Activated T-cell treated with anti-CD3 and anti-CD28 coated beads, Interleukin-2, amount 50 U/mL, for 4 hours (primary cell): ENCODE measurements around the gene DEGS1. TPM values are rescaled to one million over a fixed set of nuclear protein-coding genes. Genes with fewer than 3 reads are reported as not detected.
"Not testable (repeated sequence)": the region's sequence is repeated elsewhere in the genome, so short reads cannot be mapped to it uniquely, and the experiment has no call there.

Experiments used
- ATAC-seq, 2 donors: fragments of 200-7000 bp; cut with Tn5 transposase; one replicate each; pipeline ENCODE4 v1.10.0; 2021
- DNase-seq: peaks from one replicate; pipeline ENCODE4 v3.0.0-alpha.2; 2020
- H3K27me3 Mint-ChIP-seq: one replicate; pipeline ENCODE4 v1.8.0; 2021; ENCODE audit warnings: low read depth, mixed read lengths
- H3K36me3 Mint-ChIP-seq: one replicate; pipeline ENCODE4 v1.8.0; 2022; ENCODE audit warnings: mixed read lengths; ENCODE audit not compliant: insufficient read depth
- H3K4me1 Mint-ChIP-seq: one replicate; pipeline ENCODE4 v1.8.0; 2021; ENCODE audit warnings: low read depth, mixed read lengths
- H3K4me3 Mint-ChIP-seq: one replicate; pipeline ENCODE4 v1.8.0; 2021; ENCODE audit warnings: mild to moderate bottlenecking, moderate library complexity, mixed read lengths
- H3K9me3 Mint-ChIP-seq: one replicate; pipeline ENCODE4 v1.8.0; 2021; ENCODE audit warnings: mixed read lengths
- total RNA-seq, 3 donors: library from RNA; stranded (reverse); gene quantifications; one replicate each; pipeline ENCODE4 v1.2.1, GENCODE V29; 2021

Gene DEGS1
- total RNA-seq, 3 donors from 2014 or later: 33.5 to 40.1 (median 34.6) TPM

- ATAC-seq (peak; percentile 66 to 67), DNase-seq (no peak)
- no peak overlapping the region for H3K4me3 Mint-ChIP-seq
- H3K4me1 Mint-ChIP-seq: peaks cover 19% of the 10 kb centered on the region
- H3K27me3 Mint-ChIP-seq: no peaks in the 10 kb centered on the region
- peaks cover 28% of the 10 kb centered on the region for H3K36me3 Mint-ChIP-seq
- H3K9me3 Mint-ChIP-seq: peaks cover 3% of the 10 kb centered on the region
Observed at GRCh38 chr1:224192082-224192788, 9.2 kb downstream of the DEGS1 start.

DNA sequence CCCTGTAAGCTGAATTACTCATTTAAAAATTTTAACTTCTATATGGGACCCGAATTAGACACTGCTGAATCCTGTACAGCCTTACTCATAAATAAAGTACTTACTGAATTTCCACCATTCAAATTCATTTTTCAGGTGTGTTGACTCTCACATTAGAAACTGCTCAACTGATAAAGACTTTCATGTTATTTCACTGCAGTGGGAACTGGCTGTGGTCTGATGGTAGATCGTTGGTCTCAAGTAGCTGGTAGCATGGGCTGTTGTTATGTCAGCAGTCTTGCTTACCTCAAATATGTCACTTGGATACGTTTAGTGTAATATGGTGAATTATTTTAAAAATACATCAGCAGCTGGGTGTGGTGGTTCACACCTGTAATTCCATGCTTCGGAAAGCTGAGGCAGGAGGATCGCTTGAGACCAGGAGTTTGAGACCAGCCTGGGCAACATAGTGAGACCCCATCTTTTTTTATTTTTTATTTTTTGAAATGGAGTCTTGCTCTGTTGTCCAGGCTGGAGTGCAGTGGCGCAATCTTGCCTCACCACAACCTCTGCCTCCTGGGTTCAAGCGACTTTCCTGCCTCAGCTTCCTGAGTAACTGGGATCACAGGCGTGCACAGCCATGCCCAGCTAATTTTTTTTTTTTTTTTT lies 10.4 kb downstream of the DEGS1 start:
- Mint-ChIP-seq H3K4me1 (peaks cover 17% of the 10 kb centered on the region), H3K36me3 (peaks cover 25% of the 10 kb centered on the region), H3K9me3 (peaks cover 1% of the 10 kb centered on the region), H3K27me3 (no peaks in the 10 kb centered on the region), H3K4me3 (no peak overlapping the region)
- peak in 1 of 2 donors; percentile 26 for ATAC-seq
- DNase-seq: no peak

DNA sequence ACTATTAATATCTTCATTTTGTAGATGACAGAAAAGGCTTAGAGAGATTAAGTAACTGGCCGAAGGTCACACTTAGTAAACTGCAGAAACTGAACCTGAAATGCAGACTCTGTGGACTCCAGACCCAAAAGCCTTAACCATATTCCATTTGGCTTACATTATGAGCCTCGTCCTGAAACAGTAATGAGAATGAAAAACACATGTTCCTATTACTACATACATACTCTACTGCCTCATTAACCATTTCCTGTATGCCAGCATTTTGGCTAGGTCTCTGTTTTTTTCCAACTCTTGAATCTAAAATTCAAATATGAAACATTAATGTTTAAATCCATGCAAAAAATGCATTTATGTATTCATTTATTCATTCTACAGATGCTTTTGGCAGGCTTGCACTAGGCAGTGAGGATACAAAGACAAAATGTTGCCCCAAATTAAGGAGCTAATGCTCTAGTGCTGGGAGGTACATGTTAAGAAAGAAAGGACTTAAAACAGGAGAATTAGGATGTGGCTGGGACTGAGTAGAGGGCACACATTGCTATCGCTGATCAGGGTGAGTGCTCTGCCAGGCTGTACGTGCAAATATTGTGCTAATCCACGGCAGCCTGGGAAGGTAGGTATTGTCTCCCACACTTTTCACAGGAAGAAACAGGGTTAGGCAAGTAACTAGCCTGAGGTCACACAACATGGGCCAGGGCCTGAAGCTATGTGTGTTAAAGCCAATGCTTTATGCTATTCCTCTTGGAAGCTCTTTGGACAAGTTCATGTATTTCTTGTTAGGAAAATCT lies 14.0 kb downstream of the DEGS1 start:
- H3K4me1 Mint-ChIP-seq: peaks cover 4% of the 10 kb centered on the region
- peaks cover 16% of the 10 kb centered on the region for H3K36me3 Mint-ChIP-seq
- DNase-seq (no peak), ATAC-seq (no peak)
- H3K4me3 Mint-ChIP-seq: no peak overlapping the region
- H3K27me3 Mint-ChIP-seq: no peaks in the 10 kb centered on the region
- no peaks in the 10 kb centered on the region for H3K9me3 Mint-ChIP-seq

- no peaks in the 10 kb centered on the region for H3K4me1 Mint-ChIP-seq
- no peaks in the 10 kb centered on the region for H3K9me3 Mint-ChIP-seq
- no peaks in the 10 kb centered on the region for H3K27me3 Mint-ChIP-seq
- H3K36me3 Mint-ChIP-seq: peaks cover 8% of the 10 kb centered on the region
- no peak for ATAC-seq
- H3K4me3 Mint-ChIP-seq: no peak overlapping the region
- no peak for DNase-seq
Observed at GRCh38 chr1:224198572-224198971, 15.5 kb downstream of the DEGS1 start.

DNA sequence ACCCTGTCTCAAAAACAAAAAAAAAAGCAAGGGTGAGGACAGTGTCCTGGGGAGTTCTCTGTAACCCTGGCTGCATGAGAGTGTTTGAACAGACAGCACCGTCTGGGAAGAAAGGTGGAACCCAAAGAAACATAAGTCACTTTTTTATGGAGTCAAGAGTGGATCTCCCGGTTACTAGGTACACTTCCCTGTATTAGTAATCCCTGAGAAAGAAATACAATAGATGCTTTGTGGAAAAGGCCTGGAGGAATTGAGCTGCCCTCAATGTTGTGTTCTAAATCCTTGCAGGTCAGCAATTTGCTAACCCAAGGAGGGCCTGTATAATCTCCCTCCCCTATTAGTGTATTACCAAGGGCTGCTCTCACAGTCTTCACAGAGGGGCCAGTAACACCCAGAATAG lies 16.6 kb downstream of the DEGS1 start:
- no peak overlapping the region for H3K4me3 Mint-ChIP-seq
- H3K27me3 Mint-ChIP-seq: no peaks in the 10 kb centered on the region
- peaks cover 3% of the 10 kb centered on the region for H3K4me1 Mint-ChIP-seq
- ATAC-seq (no peak), DNase-seq (no peak)
- H3K36me3 Mint-ChIP-seq: peaks cover 3% of the 10 kb centered on the region
- H3K9me3 Mint-ChIP-seq: no peaks in the 10 kb centered on the region

GRCh38 chr1:224201383-224201782 lies 18.3 kb downstream of the DEGS1 start:
- no peak overlapping the region for H3K4me3 Mint-ChIP-seq
- peaks cover 11% of the 10 kb centered on the region for H3K4me1 Mint-ChIP-seq
- H3K27me3 Mint-ChIP-seq: no peaks in the 10 kb centered on the region
- no peaks in the 10 kb centered on the region for H3K36me3 Mint-ChIP-seq
- H3K9me3 Mint-ChIP-seq: no peaks in the 10 kb centered on the region
- DNase-seq: no peak
- ATAC-seq: no peak

DNA sequence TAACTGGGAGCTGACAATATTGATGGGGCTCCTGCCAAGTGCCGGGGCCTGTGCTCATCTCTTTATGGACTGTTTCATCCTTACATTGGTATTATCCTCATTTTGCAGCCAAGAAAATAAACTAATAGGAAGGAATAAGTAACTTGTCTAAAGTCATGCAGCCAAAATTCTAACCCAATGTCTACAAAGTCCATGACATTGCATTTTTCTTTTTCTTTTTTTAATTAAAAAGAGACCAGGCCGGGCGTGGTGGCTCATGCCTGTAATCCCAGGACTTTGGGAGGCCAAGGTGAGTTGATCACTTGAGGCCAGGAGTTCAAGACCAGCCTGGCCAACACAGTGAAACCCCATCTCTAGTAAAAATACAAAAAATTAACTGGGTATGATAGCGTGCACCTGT lies 18.8 kb downstream of the DEGS1 start:
- Mint-ChIP-seq H3K4me1 (peaks cover 11% of the 10 kb centered on the region), H3K4me3 (no peak overlapping the region), H3K9me3 (no peaks in the 10 kb centered on the region), H3K27me3 (no peaks in the 10 kb centered on the region), H3K36me3 (no peaks in the 10 kb centered on the region)
- ATAC-seq (no peak), DNase-seq (no peak)

- no peak for ATAC-seq
- Mint-ChIP-seq H3K9me3 (no peaks in the 10 kb centered on the region), H3K27me3 (no peaks in the 10 kb centered on the region), H3K4me1 (peaks cover 11% of the 10 kb centered on the region), H3K4me3 (peak overlapping the region; percentile 6), H3K36me3 (no peaks in the 10 kb centered on the region)
- no peak for DNase-seq
Observed at GRCh38 chr1:224203243-224204016, 20.4 kb downstream of the DEGS1 start.

GRCh38 chr1:224205438-224205840 lies 22.4 kb downstream of the DEGS1 start:
- ATAC-seq: peak; percentile 88 to 92
- no peaks in the 10 kb centered on the region for H3K27me3 Mint-ChIP-seq
- H3K4me3 Mint-ChIP-seq: peak overlapping the region; percentile 31
- H3K9me3 Mint-ChIP-seq: no peaks in the 10 kb centered on the region
- H3K4me1 Mint-ChIP-seq: peaks cover 11% of the 10 kb centered on the region
- H3K36me3 Mint-ChIP-seq: no peaks in the 10 kb centered on the region
- peak; percentile 10 for DNase-seq

- not testable (repeated sequence) for H3K9me3 Mint-ChIP-seq, ATAC-seq, H3K27me3 Mint-ChIP-seq, H3K36me3 Mint-ChIP-seq, DNase-seq
- peak overlapping the region; percentile 31 for H3K4me3 Mint-ChIP-seq
- H3K4me1 Mint-ChIP-seq: peaks cover 11% of the 10 kb centered on the region
Observed at GRCh38 chr1:224205931-224206538, 23.0 kb downstream of the DEGS1 start.

- H3K36me3 Mint-ChIP-seq: no peaks in the 10 kb centered on the region
- H3K9me3 Mint-ChIP-seq: no peaks in the 10 kb centered on the region
- H3K27me3 Mint-ChIP-seq: no peaks in the 10 kb centered on the region
- no peaks in the 10 kb centered on the region for H3K4me1 Mint-ChIP-seq
- H3K4me3 Mint-ChIP-seq: no peak overlapping the region
- DNase-seq (no peak), ATAC-seq (no peak)
Observed at GRCh38 chr1:224211206-224211962, 28.3 kb downstream of the DEGS1 start.

- ATAC-seq (no peak), DNase-seq (no peak)
- no peak overlapping the region for H3K4me3 Mint-ChIP-seq
- no peaks in the 10 kb centered on the region for H3K27me3 Mint-ChIP-seq
- H3K9me3 Mint-ChIP-seq: no peaks in the 10 kb centered on the region
- H3K4me1 Mint-ChIP-seq: no peaks in the 10 kb centered on the region
- H3K36me3 Mint-ChIP-seq: no peaks in the 10 kb centered on the region
Observed at GRCh38 chr1:224212618-224213061, 29.6 kb downstream of the DEGS1 start.

- H3K9me3 Mint-ChIP-seq: no peaks in the 10 kb centered on the region
- H3K27me3 Mint-ChIP-seq: no peaks in the 10 kb centered on the region
- H3K4me3 Mint-ChIP-seq: no peak overlapping the region
- DNase-seq (no peak), ATAC-seq (no peak)
- no peaks in the 10 kb centered on the region for H3K36me3 Mint-ChIP-seq
- no peaks in the 10 kb centered on the region for H3K4me1 Mint-ChIP-seq
Observed at GRCh38 chr1:224213438-224214119, 30.5 kb downstream of the DEGS1 start.
